SW480 (cell line): ENCODE measurements around the gene ITGAD.

Experiments used
- DNase-seq: peaks from one replicate; pipeline ENCODE4 v3.0.0-alpha.2; 2016; ENCODE audit warnings: low spot score

The ITGAD gene

DNA sequence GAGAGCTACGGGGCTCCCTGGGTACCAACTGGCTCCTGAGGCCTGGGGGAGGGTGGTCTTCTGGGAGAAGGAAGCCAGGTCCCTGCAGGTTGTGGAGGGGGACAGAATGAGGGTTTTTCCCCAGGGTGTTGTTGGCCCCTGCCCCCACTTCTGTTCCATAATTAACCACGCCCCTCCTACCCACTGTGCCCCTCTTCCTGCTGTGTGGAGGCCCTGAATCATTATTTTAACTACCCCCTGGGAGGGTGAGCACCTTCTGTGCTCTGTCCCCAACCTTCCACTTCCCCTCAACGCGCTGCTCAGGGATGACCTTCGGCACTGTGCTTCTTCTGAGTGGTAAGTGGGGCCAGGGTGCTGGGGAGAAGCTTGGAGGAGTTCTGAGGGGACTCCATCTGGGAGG lies at the start of gene ITGAD:
Gene ITGAD (plus strand): TSS at position 280 of the 400 bp plus-strand sequence. CDS start 26 bp downstream, at position 306.
- no peak for DNase-seq

- no peak for DNase-seq
Observed at GRCh38 chr16:31344712-31345111, 48.4 kb upstream of the ITGAD start.

DNA sequence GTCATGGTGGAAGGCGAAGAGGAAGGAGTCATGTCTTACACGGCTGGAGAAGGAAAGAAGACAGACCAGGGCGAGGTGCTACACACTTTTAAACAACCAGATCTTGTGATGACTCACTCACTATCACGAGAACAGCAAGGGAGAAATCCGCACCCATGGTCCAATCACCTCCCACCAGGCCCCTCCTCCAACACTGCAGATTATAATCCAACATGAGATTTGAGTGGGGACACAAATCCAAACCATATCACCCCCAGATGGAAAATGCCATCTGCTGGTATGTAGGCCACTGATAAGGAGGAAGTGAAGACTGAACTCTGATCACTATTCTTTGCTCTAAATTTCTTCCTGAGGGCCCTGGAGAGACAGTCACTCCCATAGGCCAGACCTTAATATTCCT lies 45.7 kb upstream of the ITGAD start:
- DNase-seq: no peak

DNA sequence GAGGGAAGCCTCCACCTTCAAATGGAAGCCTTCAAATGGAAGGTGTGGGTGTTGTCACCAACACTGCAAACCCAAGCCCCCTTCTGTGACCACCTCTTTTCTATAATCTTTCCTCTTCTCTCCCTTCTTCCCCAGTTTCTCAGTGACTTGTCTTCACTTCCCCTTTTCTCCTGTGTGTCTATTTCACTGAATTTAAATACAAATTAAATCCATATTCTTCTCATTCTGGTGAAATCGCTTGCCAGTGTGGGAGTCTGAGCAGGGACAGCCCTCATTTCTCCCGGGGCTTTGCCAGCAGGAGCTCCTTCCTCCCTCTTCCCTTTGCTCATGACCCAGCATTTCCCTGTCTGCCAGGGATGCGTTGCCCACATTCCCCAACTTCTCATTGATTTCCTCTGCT lies 44.6 kb upstream of the ITGAD start:
- no peak for DNase-seq

- no peak for DNase-seq
Observed at GRCh38 chr16:31350275-31351005, 42.7 kb upstream of the ITGAD start.

- no peak for DNase-seq
Observed at GRCh38 chr16:31351246-31351941, 41.7 kb upstream of the ITGAD start.

DNA sequence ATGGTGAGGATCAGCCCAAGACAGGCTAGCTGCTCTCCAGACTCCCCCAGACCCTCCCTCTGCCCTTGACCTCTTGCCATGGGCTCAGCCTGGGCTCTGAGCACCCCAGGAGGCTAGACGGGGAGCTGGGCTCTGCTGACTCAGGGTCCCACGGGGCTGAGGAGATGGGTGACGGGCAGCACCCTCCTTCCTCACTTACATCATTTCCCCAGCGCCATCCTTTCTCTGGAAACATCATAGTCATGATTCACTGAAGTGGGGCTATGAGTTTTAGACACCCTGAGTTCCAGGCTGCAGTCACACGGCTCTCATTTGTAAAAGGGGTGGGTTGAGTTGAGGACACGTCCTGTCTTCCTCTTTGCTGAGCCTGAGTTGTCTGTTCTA lies 41.2 kb upstream of the ITGAD start:
- DNase-seq: no peak

- no peak for DNase-seq
Observed at GRCh38 chr16:31352376-31353115, 40.6 kb upstream of the ITGAD start.

- peak; percentile 44 for DNase-seq
Observed at GRCh38 chr16:31354394-31355291, 38.5 kb upstream of the ITGAD start, which contains the start of gene ITGAX. ITGAX (plus strand) TSS chr16:31355176; CDS start chr16:31355255, 79 bp downstream.

GRCh38 chr16:31355431-31356100 lies 37.6 kb upstream of the ITGAD start:
- no peak for DNase-seq

GRCh38 chr16:31356566-31357323 lies 36.4 kb upstream of the ITGAD start:
- DNase-seq: no peak

- no peak for DNase-seq
Observed at GRCh38 chr16:31357324-31358109, 35.6 kb upstream of the ITGAD start.

- DNase-seq: no peak
Observed at GRCh38 chr16:31360251-31360650, 32.9 kb upstream of the ITGAD start.

GRCh38 chr16:31361201-31362110 lies 31.7 kb upstream of the ITGAD start:
- no peak for DNase-seq

GRCh38 chr16:31362476-31363405 lies 30.4 kb upstream of the ITGAD start:
- DNase-seq: no peak

DNA sequence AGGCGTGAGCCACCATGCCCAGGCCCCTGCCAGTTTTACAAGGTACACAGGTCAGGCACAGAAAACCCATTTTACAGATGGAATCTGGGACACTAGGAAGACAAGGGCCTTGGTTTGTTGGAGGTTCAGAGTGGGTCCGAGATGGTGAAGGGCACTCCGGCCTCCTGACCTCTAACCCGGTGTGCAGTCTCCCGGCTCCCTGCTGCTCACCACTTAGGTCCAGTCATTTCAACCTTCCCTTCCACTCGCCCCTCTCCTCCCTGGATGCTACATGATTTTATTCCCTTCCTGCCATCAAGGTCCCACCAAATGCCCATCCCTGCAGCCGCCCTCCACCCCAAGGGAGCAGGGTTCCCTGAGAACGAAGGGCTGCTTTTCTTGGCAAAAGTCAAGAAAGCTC lies 29.4 kb upstream of the ITGAD start:
- no peak for DNase-seq

- DNase-seq: no peak
Observed at GRCh38 chr16:31364421-31364820, 28.7 kb upstream of the ITGAD start.
